Right atrium auricular region (tissue), 2 donors: ENCODE data around the gene CAMSAP2. TPM values are rescaled to one million over a fixed set of nuclear protein-coding genes. Genes with fewer than 3 reads are reported as not detected.

Experiments used
- DNase-seq: peaks from one replicate; pipeline ENCODE4 v3.0.0-alpha.2; 2019; ENCODE audit warnings: low spot score
- H3K27ac ChIP-seq, 2 donors: fragments of 200-600 bp; sonication (generic); 1 replicate in 1 of 2; 2 replicates in 1 of 2; pipeline ENCODE4 v1.5.1; 2016 to 2019
- H3K27me3 ChIP-seq, 2 donors: fragments of 200-600 bp; sonication (generic); one replicate each; pipeline versions ENCODE4 v1.5.1 to v1.6.0; 2017 to 2019
- H3K36me3 ChIP-seq: fragments of 200-600 bp; sonication (generic); one replicate; pipeline ENCODE4 v1.5.1; 2016
- H3K4me1 ChIP-seq, 2 donors: fragments of 200-600 bp; sonication (generic); one replicate each; pipeline versions ENCODE4 v1.5.1 to v1.6.0; 2017 to 2019
- H3K4me3 ChIP-seq, 2 donors: fragments of 200-600 bp; sonication (generic); 1 replicate in 1 of 2; 2 replicates in 1 of 2; pipeline ENCODE4 v1.5.1; 2017 to 2019; ENCODE audit warnings: mild to moderate bottlenecking in 1 of 2, moderate library complexity in 1 of 2
- H3K9me3 ChIP-seq, 2 donors: fragments of 200-600 bp; sonication (generic); one replicate each; pipeline ENCODE4 v1.5.1; 2019
- CTCF ChIP-seq, 2 donors: fragments of 200-600 bp; sonication (generic); IDR thresholded peaks; one replicate each; pipeline ENCODE4 v1.5.1; 2019; ENCODE audit warnings: antibody characterized with exemption in 2 of 2
- total RNA-seq, 2 donors: library from RNA; depleted of rRNA; stranded (reverse); fragments of >200 nt; gene quantifications; one replicate each; pipeline ENCODE4 v1.1.0, GENCODE V29; 2016

Gene CAMSAP2
- total RNA-seq, 2 donors from 2014 or later, result 34.6 to 36.4 TPM

GRCh38 chr1:200901796-200902444 is 163.2 kb downstream of the CAMSAP2 start:
- Histone ChIP-seq H3K9me3 (no peaks in the 10 kb centered on the region), H3K27ac (no peak overlapping the region), H3K4me1 (no peaks in the 10 kb centered on the region), H3K4me3 (no peak overlapping the region), H3K36me3 (no peaks in the 10 kb centered on the region), H3K27me3 (no peaks in the 10 kb centered on the region)
- TF ChIP-seq CTCF (IDR thresholded peaks at IDR 0.05), result no peak
- DNase-seq, result no peak

- Histone ChIP-seq H3K36me3 (no peaks in the 10 kb centered on the region), H3K27ac (no peak overlapping the region), H3K4me1 (no peaks in the 10 kb centered on the region), H3K4me3 (no peak overlapping the region), H3K9me3 (no peaks in the 10 kb centered on the region), H3K27me3 (no peaks in the 10 kb centered on the region)
- no peak for DNase-seq
- no peak for TF ChIP-seq CTCF (IDR thresholded peaks at IDR 0.05)
Measured at GRCh38 chr1:200903793-200904192, 165.1 kb downstream of the CAMSAP2 start.

- Histone ChIP-seq H3K36me3 (no peaks in the 10 kb centered on the region), H3K27me3 (no peaks in the 10 kb centered on the region), H3K4me1 (no peaks in the 10 kb centered on the region), H3K4me3 (no peak overlapping the region), H3K27ac (no peak overlapping the region), H3K9me3 (no peaks in the 10 kb centered on the region)
- no peak for DNase-seq
- TF ChIP-seq CTCF (IDR thresholded peaks at IDR 0.05), result no peak
Measured at GRCh38 chr1:200904772-200905171, 166.1 kb downstream of the CAMSAP2 start.

- no peak for TF ChIP-seq CTCF (IDR thresholded peaks at IDR 0.05)
- no peaks in the 10 kb centered on the region for H3K9me3 ChIP-seq
- no peak overlapping the region for H3K4me3 ChIP-seq
- no peak overlapping the region for H3K27ac ChIP-seq
- no peaks in the 10 kb centered on the region for H3K4me1 ChIP-seq
- no peak for DNase-seq
- no peaks in the 10 kb centered on the region for H3K27me3 ChIP-seq
- H3K36me3 ChIP-seq, result no peaks in the 10 kb centered on the region
Measured at GRCh38 chr1:200905411-200906052, 166.8 kb downstream of the CAMSAP2 start.

- no peak overlapping the region for H3K27ac ChIP-seq
- no peaks in the 10 kb centered on the region for H3K27me3 ChIP-seq
- no peaks in the 10 kb centered on the region for H3K9me3 ChIP-seq
- H3K36me3 ChIP-seq, result no peaks in the 10 kb centered on the region
- no peak for DNase-seq
- TF ChIP-seq CTCF (IDR thresholded peaks at IDR 0.05), result no peak
- no peak overlapping the region for H3K4me3 ChIP-seq
- H3K4me1 ChIP-seq, result no peaks in the 10 kb centered on the region
Measured at GRCh38 chr1:200906491-200906890, 167.8 kb downstream of the CAMSAP2 start.
